Rectal smooth muscle tissue (tissue), 1 donor: Measurements from ENCODE around the gene NLRP1.
A peak's percentile ranks its signal among the peaks of the same experiment; 100 is the strongest.

ENCODE experiments used
- H3K27ac ChIP-seq: one replicate; pipeline ENCODE4 v1.7.0; 2013; ENCODE audit warnings: low read depth, low read length, inconsistent platforms
- H3K27me3 ChIP-seq: one replicate; pipeline ENCODE4 v1.7.0; 2013; ENCODE audit warnings: low read length; ENCODE audit not compliant: control insufficient read depth, insufficient read depth
- H3K36me3 ChIP-seq: one replicate; pipeline ENCODE4 v1.7.0; 2013; ENCODE audit warnings: low read length; ENCODE audit not compliant: control insufficient read depth, insufficient read depth
- H3K4me1 ChIP-seq: one replicate; pipeline ENCODE4 v1.7.0; 2013; ENCODE audit warnings: low read length; ENCODE audit not compliant: control insufficient read depth, insufficient read depth
- H3K4me3 ChIP-seq: one replicate; pipeline ENCODE4 v1.7.0; 2013; ENCODE audit warnings: low read length
- H3K9ac ChIP-seq: one replicate; pipeline ENCODE4 v1.7.0; 2013; ENCODE audit warnings: low read length

NLRP1 gene

GRCh38 chr17:5500247-5500588 lies 84.1 kb downstream of the NLRP1 start:
- Histone ChIP-seq H3K4me3 (peak overlapping the region; percentile 65), H3K27me3 (no peaks in the 10 kb centered on the region), H3K4me1 (peaks cover 4% of the 10 kb centered on the region), H3K36me3 (no peaks in the 10 kb centered on the region), H3K9ac (peak overlapping the region; percentile 34), H3K27ac (peak overlapping the region; percentile 47)

- no peak overlapping the region for H3K9ac ChIP-seq
- H3K27ac ChIP-seq, result no peak overlapping the region
- H3K27me3 ChIP-seq, result no peaks in the 10 kb centered on the region
- H3K4me1 ChIP-seq, result peaks cover 4% of the 10 kb centered on the region
- H3K36me3 ChIP-seq, result no peaks in the 10 kb centered on the region
- peak overlapping the region; percentile 65 for H3K4me3 ChIP-seq
Measured at GRCh38 chr17:5499476-5500231, 84.7 kb downstream of the NLRP1 start.

GRCh38 chr17:5492970-5493369 lies 91.3 kb downstream of the NLRP1 start:
- H3K4me3 ChIP-seq, result no peak overlapping the region
- H3K27ac ChIP-seq, result no peak overlapping the region
- H3K36me3 ChIP-seq, result peaks cover 9% of the 10 kb centered on the region
- H3K9ac ChIP-seq, result no peak overlapping the region
- H3K4me1 ChIP-seq, result no peaks in the 10 kb centered on the region
- H3K27me3 ChIP-seq, result no peaks in the 10 kb centered on the region

- no peak overlapping the region for H3K27ac ChIP-seq
- H3K27me3 ChIP-seq, result no peaks in the 10 kb centered on the region
- H3K36me3 ChIP-seq, result peaks cover 11% of the 10 kb centered on the region
- no peak overlapping the region for H3K9ac ChIP-seq
- no peak overlapping the region for H3K4me3 ChIP-seq
- H3K4me1 ChIP-seq, result peaks cover 14% of the 10 kb centered on the region
Measured at GRCh38 chr17:5488752-5489151, 95.6 kb downstream of the NLRP1 start.

GRCh38 chr17:5486206-5487124 lies 97.8 kb downstream of the NLRP1 start, which contains the start of gene MIS12:
TSS of gene MIS12 (plus strand) at chr17:5486566. CDS start at chr17:5488863, 2,297 bp downstream.
- peaks cover 14% of the 10 kb centered on the region for H3K4me1 ChIP-seq
- peaks cover 21% of the 10 kb centered on the region for H3K36me3 ChIP-seq
- peak within 1 kb of the TSS; percentile 81 for H3K9ac ChIP-seq

GRCh38 chr17:5485270-5486205 lies 98.8 kb downstream of the NLRP1 start, which contains the start of gene DERL2:
TSS of gene DERL2 (minus strand) at chr17:5486178. CDS start at chr17:5486161, 17 bp downstream.
- H3K4me1 ChIP-seq, result peaks cover 14% of the 10 kb centered on the region
- H3K9ac ChIP-seq, result peak within 1 kb of the TSS; percentile 81
- H3K4me3 ChIP-seq, result peak within 1 kb of the TSS; percentile 83
- H3K36me3 ChIP-seq, result peaks cover 21% of the 10 kb centered on the region
- no peaks in the 10 kb centered on the region for H3K27me3 ChIP-seq
- H3K27ac ChIP-seq, result peak within 1 kb of the TSS; percentile 99

More at GRCh38 chr17:5486206-5487124, 97.8 kb downstream of the NLRP1 start, which contains the start of gene MIS12:
- Histone ChIP-seq H3K27ac (peak within 1 kb of the TSS; percentile 99), H3K4me3 (peak within 1 kb of the TSS; percentile 83), H3K27me3 (no peaks in the 10 kb centered on the region)

- Histone ChIP-seq H3K27ac (no peak overlapping the region), H3K4me1 (peaks cover 8% of the 10 kb centered on the region), H3K27me3 (no peaks in the 10 kb centered on the region), H3K36me3 (peaks cover 34% of the 10 kb centered on the region), H3K4me3 (no peak overlapping the region), H3K9ac (no peak overlapping the region)
Measured at GRCh38 chr17:5481451-5481850, 102.9 kb downstream of the NLRP1 start.

- Histone ChIP-seq H3K4me1 (peaks cover 8% of the 10 kb centered on the region), H3K27me3 (no peaks in the 10 kb centered on the region), H3K27ac (no peak overlapping the region), H3K36me3 (peaks cover 34% of the 10 kb centered on the region), H3K9ac (no peak overlapping the region), H3K4me3 (no peak overlapping the region)
Measured at GRCh38 chr17:5480962-5481361, 103.3 kb downstream of the NLRP1 start.

GRCh38 chr17:5478992-5479391 lies 105.3 kb downstream of the NLRP1 start:
- Histone ChIP-seq H3K27ac (no peak overlapping the region), H3K9ac (no peak overlapping the region), H3K36me3 (peaks cover 33% of the 10 kb centered on the region), H3K4me1 (no peaks in the 10 kb centered on the region), H3K4me3 (no peak overlapping the region), H3K27me3 (no peaks in the 10 kb centered on the region)

GRCh38 chr17:5473906-5474305 lies 110.4 kb downstream of the NLRP1 start:
- Histone ChIP-seq H3K4me1 (no peaks in the 10 kb centered on the region), H3K4me3 (no peak overlapping the region), H3K36me3 (peaks cover 13% of the 10 kb centered on the region), H3K27ac (no peak overlapping the region), H3K27me3 (no peaks in the 10 kb centered on the region), H3K9ac (no peak overlapping the region)

- Histone ChIP-seq H3K27me3 (no peaks in the 10 kb centered on the region), H3K9ac (no peak overlapping the region), H3K4me3 (no peak overlapping the region), H3K36me3 (peaks cover 7% of the 10 kb centered on the region), H3K27ac (no peak overlapping the region), H3K4me1 (peaks cover 4% of the 10 kb centered on the region)
Measured at GRCh38 chr17:5472511-5472910, 111.8 kb downstream of the NLRP1 start.
